ENCODE data around the gene TFG. TPM values are rescaled to one million over a fixed set of nuclear protein-coding genes. Genes with fewer than 3 reads are reported as not detected.

Gene TFG
- total and polyA plus RNA-seq, 8 donors = 28.5 to 49.5 (median 38.6) TPM

DNA sequence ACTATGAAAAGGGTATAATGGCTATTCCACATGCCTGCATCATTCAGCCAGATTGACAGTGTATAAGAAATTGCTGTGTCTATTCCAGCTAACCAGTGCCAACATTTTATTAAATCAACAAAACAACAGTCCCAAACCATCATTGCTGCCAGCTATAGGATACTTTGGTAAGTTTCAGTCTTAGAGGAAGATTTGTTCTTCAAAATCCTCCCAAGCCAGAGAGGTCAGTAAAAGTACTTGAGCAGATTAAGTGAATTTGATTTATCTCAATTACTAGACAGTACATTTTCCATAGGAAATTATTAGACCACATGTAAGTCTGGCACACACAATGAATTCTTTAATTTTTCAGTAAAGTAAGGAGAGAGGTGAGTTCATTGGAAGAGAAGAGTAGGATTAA is 50.7 kb downstream of the TFG start:
- TF ChIP-seq, protein P1, sequence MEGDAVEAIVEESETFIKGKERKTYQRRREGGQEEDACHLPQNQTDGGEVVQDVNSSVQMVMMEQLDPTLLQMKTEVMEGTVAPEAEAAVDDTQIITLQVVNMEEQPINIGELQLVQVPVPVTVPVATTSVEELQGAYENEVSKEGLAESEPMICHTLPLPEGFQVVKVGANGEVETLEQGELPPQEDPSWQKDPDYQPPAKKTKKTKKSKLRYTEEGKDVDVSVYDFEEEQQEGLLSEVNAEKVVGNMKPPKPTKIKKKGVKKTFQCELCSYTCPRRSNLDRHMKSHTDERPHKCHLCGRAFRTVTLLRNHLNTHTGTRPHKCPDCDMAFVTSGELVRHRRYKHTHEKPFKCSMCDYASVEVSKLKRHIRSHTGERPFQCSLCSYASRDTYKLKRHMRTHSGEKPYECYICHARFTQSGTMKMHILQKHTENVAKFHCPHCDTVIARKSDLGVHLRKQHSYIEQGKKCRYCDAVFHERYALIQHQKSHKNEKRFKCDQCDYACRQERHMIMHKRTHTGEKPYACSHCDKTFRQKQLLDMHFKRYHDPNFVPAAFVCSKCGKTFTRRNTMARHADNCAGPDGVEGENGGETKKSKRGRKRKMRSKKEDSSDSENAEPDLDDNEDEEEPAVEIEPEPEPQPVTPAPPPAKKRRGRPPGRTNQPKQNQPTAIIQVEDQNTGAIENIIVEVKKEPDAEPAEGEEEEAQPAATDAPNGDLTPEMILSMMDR (IDR thresholded peaks at IDR 0.05) = no peak
- no peak for FAIRE-seq
- Histone ChIP-seq H3K27me3 (no peaks in the 10 kb centered on the region), H3K27ac (no peak overlapping the region), H3K4me3 (no peak overlapping the region), H3K9me3 (no peaks in the 10 kb centered on the region), H3K4me1 (peaks cover 0 to 3% (median 0%) of the 10 kb centered on the region in 3 donors), H3K36me3 (no peaks in the 10 kb centered on the region)
- no peak for DNase-seq
- ATAC-seq = no peak
- intact Hi-C loops (cut with DNase I) = no loop called here

DNA sequence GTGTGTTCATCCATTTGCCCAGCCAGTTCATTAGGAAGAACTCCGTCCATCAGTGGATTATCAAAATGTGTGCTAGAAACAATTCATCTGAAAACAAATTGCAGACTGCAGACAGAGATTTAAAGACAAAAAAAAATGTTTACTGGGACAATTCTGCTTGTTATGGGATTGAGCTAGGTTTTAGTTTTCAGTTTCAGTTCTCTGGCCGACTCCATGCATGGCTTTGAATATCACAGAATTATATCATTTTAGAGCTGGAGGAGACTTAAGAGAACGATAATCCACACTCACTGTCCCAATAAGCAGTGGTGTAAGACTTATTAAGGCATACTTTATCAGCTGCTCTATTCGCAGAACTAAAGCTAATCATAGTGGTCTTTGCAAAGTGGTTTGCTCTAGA is 51.1 kb downstream of the TFG start:
- no peaks in the 10 kb centered on the region for H3K36me3 ChIP-seq
- DNase-seq (no peak), ATAC-seq (no peak), FAIRE-seq (no peak)
- H3K9me3 ChIP-seq = no peaks in the 10 kb centered on the region
- H3K4me1 ChIP-seq = peaks cover 0 to 3% (median 0%) of the 10 kb centered on the region in 3 donors
- H3K27me3 ChIP-seq = no peaks in the 10 kb centered on the region
- 40 to 56% methylated on average over 4 of the region's 4 CpGs for WGBS, 2 donors
- no peak overlapping the region for H3K27ac ChIP-seq
- no peak overlapping the region for H3K4me3 ChIP-seq
- TF ChIP-seq, protein P1 (IDR thresholded peaks at IDR 0.05) = no peak
- intact Hi-C loops (cut with DNase I) = no loop called here

DNA sequence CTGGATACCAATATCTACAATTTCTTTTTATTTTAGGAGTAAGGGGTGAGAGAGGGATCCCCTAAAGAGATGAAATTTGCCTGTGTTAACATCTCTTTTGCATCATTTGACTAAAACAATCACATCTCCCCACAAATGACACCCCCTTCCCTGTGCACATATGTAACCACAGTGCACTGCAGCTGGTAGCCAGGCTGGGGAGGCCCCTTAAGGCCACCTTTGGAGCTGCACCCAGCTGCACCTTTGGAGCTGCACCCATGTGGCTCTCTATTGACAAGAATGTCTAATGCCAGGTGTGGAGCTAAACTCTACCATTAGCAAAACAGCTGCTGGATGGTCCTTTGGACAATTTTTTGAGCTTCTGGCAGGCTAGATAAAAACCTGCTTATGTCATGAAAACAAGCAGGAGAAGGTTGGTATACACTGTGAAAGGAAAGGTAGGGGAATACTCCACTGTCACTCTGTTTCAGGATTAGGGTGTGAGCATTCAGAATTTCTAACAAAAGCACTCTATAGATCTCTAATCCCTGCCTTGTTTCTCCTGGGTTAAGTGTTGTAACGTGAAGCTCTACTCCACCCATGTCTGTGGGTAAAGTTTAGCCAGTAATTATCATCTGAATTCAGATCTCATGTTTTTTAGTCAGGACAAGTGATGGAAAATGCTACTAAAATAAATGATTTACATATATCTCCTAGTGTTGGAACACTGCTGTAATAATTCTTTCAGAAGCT is 52.1 kb downstream of the TFG start:
- Histone ChIP-seq H3K27ac (no peak overlapping the region), H3K9me3 (no peaks in the 10 kb centered on the region), H3K27me3 (no peaks in the 10 kb centered on the region), H3K4me1 (peaks cover 0 to 1% (median 0%) of the 10 kb centered on the region in 3 donors), H3K4me3 (no peak overlapping the region), H3K36me3 (no peaks in the 10 kb centered on the region)
- DNase-seq (peak in 1 of 6 donors; percentile 4), ATAC-seq (peak; percentile 57 to 79 (median 59)), FAIRE-seq (no peak)
- intact Hi-C loops (cut with DNase I) = no loop called here
- TF ChIP-seq, protein P1 (IDR thresholded peaks at IDR 0.05) = no peak
- WGBS, 2 donors = 39 to 40% methylated on average over 1 of the region's 1 CpG

DNA sequence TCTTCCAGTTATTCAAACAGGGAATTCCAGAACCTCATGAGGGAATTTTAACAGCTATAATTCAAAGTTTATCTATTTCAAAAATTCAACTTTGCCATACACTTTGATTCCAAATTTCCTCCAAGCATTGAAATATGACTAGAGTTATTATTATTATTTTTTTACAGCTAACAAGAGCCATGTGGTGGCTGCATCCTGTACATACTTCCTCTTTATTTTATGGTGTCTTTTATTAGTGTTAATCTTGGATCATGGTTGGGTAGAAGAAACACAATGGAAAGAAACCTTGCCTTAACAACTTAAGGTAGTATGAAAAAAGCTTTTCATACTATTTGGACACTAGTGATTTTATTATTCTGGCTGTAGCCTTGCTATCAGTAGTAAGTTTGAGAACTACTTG is 52.7 kb downstream of the TFG start:
- DNase-seq = no peak

More for the DNA sequence above, 52.7 kb downstream of the TFG start:
- no peak overlapping the region for H3K27ac ChIP-seq
- H3K36me3 ChIP-seq = no peaks in the 10 kb centered on the region
- ATAC-seq = no peak
- no peak overlapping the region for H3K4me3 ChIP-seq
- H3K9me3 ChIP-seq = no peaks in the 10 kb centered on the region
- no peaks in the 10 kb centered on the region for H3K27me3 ChIP-seq
- TF ChIP-seq, protein P1 (IDR thresholded peaks at IDR 0.05) = no peak
- H3K4me1 ChIP-seq = no peaks in the 10 kb centered on the region
- FAIRE-seq = no peak
- intact Hi-C loops (cut with DNase I) = no loop called here
